ENCODE measurements around the gene GRM7. TPM values are rescaled to one million over a fixed set of nuclear protein-coding genes. Genes with fewer than 3 reads are reported as not detected.

GRM7 gene
- total RNA-seq, 1 donor from 2014 or later: 0.34 TPM

DNA sequence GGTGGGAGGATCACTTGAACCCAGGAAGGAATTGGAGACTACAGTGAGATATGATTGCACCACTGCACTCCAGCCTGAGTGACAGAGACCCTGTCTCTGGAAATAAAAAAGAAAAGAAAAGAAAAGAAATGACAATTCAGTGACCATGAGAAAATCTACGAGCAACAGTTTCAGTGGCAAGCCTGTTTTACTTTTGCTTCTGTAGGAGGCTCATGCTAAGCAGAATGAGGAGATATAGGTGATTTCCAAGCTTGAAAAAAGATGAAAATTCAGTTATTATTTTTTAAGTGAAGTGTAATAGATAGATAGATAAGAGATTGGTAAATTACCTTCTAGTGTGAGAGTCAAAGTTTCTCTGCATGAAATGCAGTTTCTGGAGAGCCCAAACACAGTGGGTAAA lies 651.1 kb downstream of the GRM7 start:
- Mint-ChIP-seq H3K27ac (no peak overlapping the region), H3K4me3 (ENCODE audit: low read depth) (no peak overlapping the region), H3K9me3 (ENCODE audit: low read depth) (no peaks in the 10 kb centered on the region), H3K27me3 (no peaks in the 10 kb centered on the region), H3K36me3 (ENCODE audit: insufficient read depth) (no peaks in the 10 kb centered on the region), H3K4me1 (ENCODE audit: low read depth) (peaks cover 10% of the 10 kb centered on the region)
- TF ChIP-seq, protein P1, sequence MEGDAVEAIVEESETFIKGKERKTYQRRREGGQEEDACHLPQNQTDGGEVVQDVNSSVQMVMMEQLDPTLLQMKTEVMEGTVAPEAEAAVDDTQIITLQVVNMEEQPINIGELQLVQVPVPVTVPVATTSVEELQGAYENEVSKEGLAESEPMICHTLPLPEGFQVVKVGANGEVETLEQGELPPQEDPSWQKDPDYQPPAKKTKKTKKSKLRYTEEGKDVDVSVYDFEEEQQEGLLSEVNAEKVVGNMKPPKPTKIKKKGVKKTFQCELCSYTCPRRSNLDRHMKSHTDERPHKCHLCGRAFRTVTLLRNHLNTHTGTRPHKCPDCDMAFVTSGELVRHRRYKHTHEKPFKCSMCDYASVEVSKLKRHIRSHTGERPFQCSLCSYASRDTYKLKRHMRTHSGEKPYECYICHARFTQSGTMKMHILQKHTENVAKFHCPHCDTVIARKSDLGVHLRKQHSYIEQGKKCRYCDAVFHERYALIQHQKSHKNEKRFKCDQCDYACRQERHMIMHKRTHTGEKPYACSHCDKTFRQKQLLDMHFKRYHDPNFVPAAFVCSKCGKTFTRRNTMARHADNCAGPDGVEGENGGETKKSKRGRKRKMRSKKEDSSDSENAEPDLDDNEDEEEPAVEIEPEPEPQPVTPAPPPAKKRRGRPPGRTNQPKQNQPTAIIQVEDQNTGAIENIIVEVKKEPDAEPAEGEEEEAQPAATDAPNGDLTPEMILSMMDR (IDR thresholded peaks at IDR 0.05; ENCODE audit: unreplicated experiment): no peak
- no peak for DNase-seq (ENCODE audit: low spot score, unreplicated experiment)

GRCh38 chr3:7518026-7518425 lies 657.1 kb downstream of the GRM7 start:
- H3K36me3 Mint-ChIP-seq (ENCODE audit: insufficient read depth): no peaks in the 10 kb centered on the region
- DNase-seq (ENCODE audit: low spot score, unreplicated experiment): no peak
- H3K4me3 Mint-ChIP-seq (ENCODE audit: low read depth): no peak overlapping the region
- TF ChIP-seq, protein P1 (IDR thresholded peaks at IDR 0.05; ENCODE audit: unreplicated experiment): no peak
- no peaks in the 10 kb centered on the region for H3K9me3 Mint-ChIP-seq (ENCODE audit: low read depth)
- H3K27me3 Mint-ChIP-seq: peaks cover 4% of the 10 kb centered on the region
- no peak overlapping the region for H3K27ac Mint-ChIP-seq
- no peaks in the 10 kb centered on the region for H3K4me1 Mint-ChIP-seq (ENCODE audit: low read depth)

GRCh38 chr3:7518456-7518855 lies 657.5 kb downstream of the GRM7 start:
- TF ChIP-seq, protein P1 (IDR thresholded peaks at IDR 0.05; ENCODE audit: unreplicated experiment): no peak
- Mint-ChIP-seq H3K36me3 (ENCODE audit: insufficient read depth) (no peaks in the 10 kb centered on the region), H3K27ac (no peak overlapping the region), H3K4me3 (ENCODE audit: low read depth) (no peak overlapping the region), H3K4me1 (ENCODE audit: low read depth) (no peaks in the 10 kb centered on the region), H3K27me3 (peaks cover 4% of the 10 kb centered on the region), H3K9me3 (ENCODE audit: low read depth) (no peaks in the 10 kb centered on the region)
- no peak for DNase-seq (ENCODE audit: low spot score, unreplicated experiment)

DNA sequence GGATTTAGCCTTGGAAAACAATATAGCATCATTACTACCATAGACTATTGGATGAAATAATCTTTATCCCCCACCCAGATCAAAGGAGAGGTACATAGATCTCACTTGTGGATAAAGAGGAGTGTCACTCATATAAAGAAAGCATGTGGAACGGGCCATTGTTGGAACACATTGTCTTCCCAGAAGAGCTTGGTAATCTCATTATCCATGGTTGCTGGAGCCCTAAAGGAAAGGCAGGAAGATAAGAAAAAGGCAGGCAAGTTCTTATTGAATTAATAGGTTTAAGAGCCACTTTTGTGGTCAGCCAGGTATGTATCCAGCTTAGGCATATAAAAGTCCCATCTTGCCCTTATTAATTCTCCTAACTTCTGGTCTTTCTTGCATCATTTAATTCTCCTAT lies 659.1 kb downstream of the GRM7 start:
- TF ChIP-seq, protein P1 (IDR thresholded peaks at IDR 0.05; ENCODE audit: unreplicated experiment): no peak
- Mint-ChIP-seq H3K27me3 (peaks cover 4% of the 10 kb centered on the region), H3K36me3 (ENCODE audit: insufficient read depth) (no peaks in the 10 kb centered on the region), H3K27ac (no peak overlapping the region), H3K4me1 (ENCODE audit: low read depth) (no peaks in the 10 kb centered on the region), H3K4me3 (ENCODE audit: low read depth) (no peak overlapping the region), H3K9me3 (ENCODE audit: low read depth) (no peaks in the 10 kb centered on the region)
- no peak for DNase-seq (ENCODE audit: low spot score, unreplicated experiment)

DNA sequence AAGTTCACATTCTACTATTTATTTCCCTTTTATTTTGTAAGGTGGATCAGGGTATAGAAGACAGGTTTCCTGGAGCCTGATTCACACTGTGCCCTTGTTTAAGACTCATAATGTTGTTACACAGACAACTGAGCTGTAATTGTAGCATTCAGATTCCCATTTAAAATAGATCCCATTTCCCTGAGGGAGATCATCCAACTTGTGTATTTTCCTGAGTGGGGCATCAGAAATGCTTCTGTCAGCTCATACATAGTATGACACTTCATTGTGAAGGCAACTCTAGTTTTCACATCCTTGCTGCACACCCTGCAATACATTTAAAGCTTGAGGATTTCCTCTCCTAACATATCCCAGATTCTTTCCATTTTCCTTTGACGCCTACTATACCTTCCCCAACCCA lies 659.7 kb downstream of the GRM7 start:
- H3K27me3 Mint-ChIP-seq: peaks cover 4% of the 10 kb centered on the region
- no peaks in the 10 kb centered on the region for H3K4me1 Mint-ChIP-seq (ENCODE audit: low read depth)
- no peak for DNase-seq (ENCODE audit: low spot score, unreplicated experiment)
- H3K36me3 Mint-ChIP-seq (ENCODE audit: insufficient read depth): no peaks in the 10 kb centered on the region
- H3K27ac Mint-ChIP-seq: no peak overlapping the region
- no peak overlapping the region for H3K4me3 Mint-ChIP-seq (ENCODE audit: low read depth)
- peaks cover under 1% of the 10 kb centered on the region for H3K9me3 Mint-ChIP-seq (ENCODE audit: low read depth)
- TF ChIP-seq, protein P1 (IDR thresholded peaks at IDR 0.05; ENCODE audit: unreplicated experiment): no peak

Data from progenitor cell of endocrine pancreas (in vitro differentiated cells).